ENCODE results near the gene SCRN1. TPM values are rescaled to one million over a fixed set of nuclear protein-coding genes. Genes with fewer than 3 reads are reported as not detected.

Gene SCRN1
- total RNA-seq, 2 donors from 2014 or later, result 20.2 to 33.3 TPM

GRCh38 chr7:29886827-29887226 lies 102.8 kb downstream of the SCRN1 start:
- no peaks in the 10 kb centered on the region for H3K4me1 ChIP-seq
- no peak for DNase-seq (ENCODE audit: low spot score)
- no peaks in the 10 kb centered on the region for H3K27me3 ChIP-seq
- no peak for TF ChIP-seq CTCF (IDR thresholded peaks at IDR 0.05)
- no peaks in the 10 kb centered on the region for H3K9me3 ChIP-seq
- H3K27ac ChIP-seq, result no peak overlapping the region
- no peak overlapping the region for H3K4me3 ChIP-seq
- no peaks in the 10 kb centered on the region for H3K36me3 ChIP-seq

- no peak overlapping the region for H3K4me3 ChIP-seq
- TF ChIP-seq CTCF (IDR thresholded peaks at IDR 0.05), result no peak
Observed at GRCh38 chr7:29885626-29886025, 104.0 kb downstream of the SCRN1 start.

GRCh38 chr7:29884399-29885272 lies 105.0 kb downstream of the SCRN1 start:
- no peaks in the 10 kb centered on the region for H3K4me1 ChIP-seq
- no peak for TF ChIP-seq CTCF (IDR thresholded peaks at IDR 0.05)
- peak overlapping the region in 1 of 2 donors; percentile 20 for H3K4me3 ChIP-seq
- no peaks in the 10 kb centered on the region for H3K9me3 ChIP-seq
- H3K36me3 ChIP-seq, result no peaks in the 10 kb centered on the region
- no peak for DNase-seq (ENCODE audit: low spot score)
- H3K27ac ChIP-seq, result no peak overlapping the region
- H3K27me3 ChIP-seq, result no peaks in the 10 kb centered on the region

More at GRCh38 chr7:29885626-29886025, 104.0 kb downstream of the SCRN1 start:
- no peaks in the 10 kb centered on the region for H3K4me1 ChIP-seq
- no peak for DNase-seq (ENCODE audit: low spot score)
- no peaks in the 10 kb centered on the region for H3K27me3 ChIP-seq
- H3K9me3 ChIP-seq, result no peaks in the 10 kb centered on the region
- H3K36me3 ChIP-seq, result no peaks in the 10 kb centered on the region
- H3K27ac ChIP-seq, result no peak overlapping the region

- Histone ChIP-seq H3K27me3 (no peaks in the 10 kb centered on the region), H3K27ac (no peak overlapping the region), H3K4me3 (peak overlapping the region in 1 of 2 donors; percentile 20), H3K9me3 (no peaks in the 10 kb centered on the region), H3K4me1 (no peaks in the 10 kb centered on the region), H3K36me3 (no peaks in the 10 kb centered on the region)
- no peak for TF ChIP-seq CTCF (IDR thresholded peaks at IDR 0.05)
- DNase-seq (ENCODE audit: low spot score), result no peak
Observed at GRCh38 chr7:29883462-29884398, 105.9 kb downstream of the SCRN1 start.

GRCh38 chr7:29882481-29882880 lies 107.1 kb downstream of the SCRN1 start:
- Histone ChIP-seq H3K9me3 (no peaks in the 10 kb centered on the region), H3K36me3 (no peaks in the 10 kb centered on the region), H3K4me3 (no peak overlapping the region), H3K27me3 (no peaks in the 10 kb centered on the region), H3K4me1 (no peaks in the 10 kb centered on the region), H3K27ac (no peak overlapping the region)
- TF ChIP-seq CTCF (IDR thresholded peaks at IDR 0.05), result no peak
- no peak for DNase-seq (ENCODE audit: low spot score)
